HepG2 (cell line): ENCODE data around the gene FKBP10. TPM values are rescaled to one million over a fixed set of nuclear protein-coding genes. Genes with fewer than 3 reads are reported as not detected.

Experiments used
- ATAC-seq: fragments of 200-7000 bp; cut with Tn5 transposase; 3 replicates; pipeline ENCODE4 v1.9.1; 2020; ENCODE audit warnings: mild to moderate bottlenecking, moderate library complexity
- BruUV-seq: library from RNA; stranded (reverse); fragments of 400-500 nt; replicated peaks from 2 replicates; lab custom pipeline; 2021; lab: Mats Ljungman, UMichigan
- CTCF ChIA-PET: fragments of 300-600 bp; formaldehyde crosslinking; extraction: SDS; loops from one replicate; lab custom pipeline; 2021; ENCODE audit warnings: low total read pairs, inconsistent platforms, low intra/inter-chr PET ratio; lab: Yijun Ruan, JAX
- POLR2A ChIA-PET: fragments of 350-600 bp; sonication (Branson Sonifier 250); formaldehyde crosslinking; loops from one replicate; lab custom pipeline; 2020; ENCODE audit warnings: antibody characterized with exemption, inconsistent platforms; lab: Yijun Ruan, JAX
- DNase-seq: peaks from one replicate; pipeline ENCODE4 v3.0.0-alpha.2; 2015; ENCODE audit warnings: low spot score
- FAIRE-seq: peaks from 3 replicates; lab custom pipeline; 2011; peaks lifted over from hg19 to GRCh38; lab: Jason Lieb, UNC
- H2AFZ ChIP-seq: one replicate; pipeline ENCODE4 v1.6.1; 2011; ENCODE audit warnings: low read length, inconsistent platforms
- H3K27ac ChIP-seq: fragments of 300-600 bp; 3 replicates; pipeline ENCODE4 v1.8.0; 2011; ENCODE audit warnings: mixed run types, mild to moderate bottlenecking, mixed read lengths, low read length, inconsistent platforms; ENCODE audit not compliant: insufficient read depth; ENCODE audit errors: extremely low read length
- H3K27me3 ChIP-seq, 2 experiments: fragments of 200-600 bp in 1 of 2; 2 replicates in 1 of 2; 3 replicates in 1 of 2; pipeline versions ENCODE4 v1.6.0 to v1.8.0; 2011; ENCODE audit warnings: low read length in 2 of 2, mild to moderate bottlenecking in 2 of 2, moderate library complexity in 2 of 2, inconsistent platforms in 1 of 2; ENCODE audit not compliant: insufficient read depth in 2 of 2, control insufficient read depth in 1 of 2
- H3K36me3 ChIP-seq, 2 experiments: fragments of 200-600 bp in 1 of 2; replicated peaks in 1 of 2; 2 replicates in 1 of 2; 3 replicates in 1 of 2; pipeline versions ENCODE4 v1.5.1 to v1.8.0; 2011; ENCODE audit warnings: low read length in 2 of 2, inconsistent platforms in 1 of 2; ENCODE audit not compliant: insufficient read depth in 2 of 2, control insufficient read depth in 1 of 2
- H3K4me1 ChIP-seq: 2 replicates; pipeline ENCODE4 v1.5.1; 2012; ENCODE audit warnings: low read length, inconsistent platforms; ENCODE audit not compliant: insufficient read depth
- H3K4me2 ChIP-seq: 2 replicates; pipeline ENCODE4 v1.6.0; 2011; ENCODE audit warnings: low read depth, low read length, inconsistent platforms
- H3K4me3 ChIP-seq, 3 experiments: fragments of 200-600 bp in 1 of 3; sonication (generic), shearing (Covaris generic) in 1 of 3; replicated peaks in 1 of 3; 2 replicates each; pipeline ENCODE4 v1.5.1; 2011 to 2016; ENCODE audit warnings: low read length in 3 of 3, inconsistent platforms in 2 of 3, low read depth in 2 of 3, mild to moderate bottlenecking in 2 of 3, control low read depth in 1 of 3, mixed read lengths in 1 of 3; ENCODE audit not compliant: insufficient read depth in 1 of 3
- H3K79me2 ChIP-seq: one replicate; pipeline ENCODE4 v1.6.1; 2011; ENCODE audit warnings: low read length, inconsistent platforms; ENCODE audit not compliant: insufficient read depth
- H3K9ac ChIP-seq: 2 replicates; pipeline ENCODE4 v1.6.0; 2011; ENCODE audit warnings: mild to moderate bottlenecking, low read depth, low read length, inconsistent platforms; ENCODE audit not compliant: insufficient read depth
- H3K9me3 ChIP-seq: 2 replicates; pipeline ENCODE4 v1.5.1; 2012; ENCODE audit warnings: mild to moderate bottlenecking, low read length
- H4K20me1 ChIP-seq: 2 replicates; pipeline ENCODE4 v1.6.0; 2011; ENCODE audit warnings: inconsistent platforms, mild to moderate bottlenecking, low read length, moderate library complexity; ENCODE audit not compliant: insufficient read depth
- FOXA3 ChIP-seq: IDR thresholded peaks from 2 replicates; pipeline ENCODE4 v1.6.1; 2016; ENCODE audit warnings: missing genetic modification reagents, missing compliant biosample characterization
- FOXP1 ChIP-seq, 2 experiments: fragments of 450-650 bp in 1 of 2; IDR thresholded peaks; 2 replicates each; pipeline ENCODE4 v1.6.1; 2017 to 2018; ENCODE audit warnings: antibody characterized with exemption in 1 of 2
- HIVEP1 ChIP-seq: sonication (generic); formaldehyde crosslinking; IDR thresholded peaks from 2 replicates; pipeline ENCODE4 v1.4.0; 2020; ENCODE audit warnings: mild to moderate bottlenecking, missing genetic modification reagents
- HNF4A ChIP-seq: sonication (generic); formaldehyde crosslinking; IDR thresholded peaks from 2 replicates; pipeline ENCODE4 v1.4.0; 2020; ENCODE audit warnings: missing genetic modification reagents
- MTF2 ChIP-seq: sonication (generic); formaldehyde crosslinking; IDR thresholded peaks from 2 replicates; pipeline ENCODE4 v1.5.0; 2020; ENCODE audit warnings: missing genetic modification reagents, borderline replicate concordance
- PAWR ChIP-seq: sonication (generic); formaldehyde crosslinking; IDR thresholded peaks from 2 replicates; pipeline ENCODE4 v1.4.0; 2020; ENCODE audit warnings: missing genetic modification reagents, mild to moderate bottlenecking, borderline replicate concordance
- PRMT3 ChIP-seq: sonication (generic); formaldehyde crosslinking; IDR thresholded peaks from 2 replicates; pipeline ENCODE4 v1.8.1; 2022; ENCODE audit warnings: low read depth, mild to moderate bottlenecking, moderate library complexity, missing genetic modification reagents, borderline replicate concordance
- RARA ChIP-seq: IDR thresholded peaks from 2 replicates; pipeline ENCODE4 v1.6.1; 2016; ENCODE audit warnings: missing genetic modification reagents, missing compliant biosample characterization
- TEAD3 ChIP-seq: optimal IDR thresholded peaks from 2 replicates; pipeline ENCODE3; 2016; ENCODE audit warnings: borderline replicate concordance
- ZNF546 ChIP-seq: sonication (generic); formaldehyde crosslinking; conservative IDR thresholded peaks from 2 replicates; pipeline ENCODE4 v1.8.1; 2023; ENCODE audit warnings: mild to moderate bottlenecking, missing genetic modification reagents
- ZNF775 ChIP-seq: sonication (generic); formaldehyde crosslinking; IDR thresholded peaks from 2 replicates; pipeline ENCODE4 v1.4.0; 2020; ENCODE audit warnings: missing genetic modification reagents, mild to moderate bottlenecking, moderate library complexity, borderline replicate concordance
- ZSCAN25 ChIP-seq: sonication (generic); formaldehyde crosslinking; IDR thresholded peaks from 2 replicates; pipeline ENCODE4 v1.8.0; 2022; ENCODE audit warnings: mild to moderate bottlenecking, missing genetic modification reagents
- WGBS: methylation state at CpG from one replicate; pipeline ENCODE4 v1.1.6; 2017; ENCODE audit warnings: low lambda C conversion rate; 5-methylcytosine and 5-hydroxymethylcytosine counted together
- in situ Hi-C: cut with HindIII; loops from 2 replicates; pipeline ENCODE4 v1.10.0; 2017; ENCODE audit warnings: low pct_unique_long_range_greater_than_20kb; ENCODE audit not compliant: extremely low pct_ligation_motif_present
- intact Hi-C: fragments of 100-400 bp; cut with micrococcal nuclease; formaldehyde crosslinking; loops from one replicate; pipeline ENCODE4 v1.10.0; 2022; ENCODE audit not compliant: unreplicated experiment
- polyA plus RNA-seq, 8 experiments: library from polyadenylated mRNA; depleted of rRNA in 3 of 8; stranded (reverse) in 7 of 8; unstranded in 1 of 8; fragments of >200 nt; fragmentation: Illumina TruSeq in 4 of 8; extraction: Trizol in 4 of 8; gene quantifications; 2 replicates each; pipeline versions ENCODE4 v1.2.1 to v1.2.3, GENCODE V29; 2011 to 2016; ENCODE audit warnings: low read depth in 4 of 8, missing spikeins in 1 of 8, mixed read lengths in 1 of 8; ENCODE audit not compliant: insufficient read depth in 1 of 8
- total RNA-seq, 5 experiments: library from RNA; depleted of rRNA; stranded (reverse); fragments of >200 nt; fragmentation: Illumina TruSeq; extraction: Trizol; gene quantifications; 2 replicates each; pipeline ENCODE4 v1.2.3, GENCODE V29; 2016; ENCODE audit warnings: low read depth in 1 of 5
- TF ChIP-seq, protein P1 (sequence below): sonication (generic); formaldehyde crosslinking; IDR thresholded peaks from 2 replicates; pipeline ENCODE4 v1.5.0; 2020; ENCODE audit warnings: mild to moderate bottlenecking, missing genetic modification reagents, moderate library complexity
- TF ChIP-seq, protein P2 (sequence below): sonication (generic); formaldehyde crosslinking; IDR thresholded peaks from 2 replicates; pipeline ENCODE4 v1.4.0; 2020; ENCODE audit warnings: missing genetic modification reagents, low read depth, mild to moderate bottlenecking, borderline replicate concordance
- TF ChIP-seq, protein P3 (sequence below): sonication (generic); formaldehyde crosslinking; IDR thresholded peaks from 2 replicates; pipeline ENCODE4 v1.8.0; 2022; ENCODE audit warnings: missing genetic modification reagents, mild to moderate bottlenecking, borderline replicate concordance
- TF ChIP-seq, protein P4 (sequence below): IDR thresholded peaks from 2 replicates; pipeline ENCODE4 v1.6.1; 2016

The FKBP10 gene
- total and polyA plus RNA-seq, 2 of the 13 experiments (the other 11 are each of a cell fraction or from before 2014, with no cell fraction given) = 149 to 573 TPM

DNA sequence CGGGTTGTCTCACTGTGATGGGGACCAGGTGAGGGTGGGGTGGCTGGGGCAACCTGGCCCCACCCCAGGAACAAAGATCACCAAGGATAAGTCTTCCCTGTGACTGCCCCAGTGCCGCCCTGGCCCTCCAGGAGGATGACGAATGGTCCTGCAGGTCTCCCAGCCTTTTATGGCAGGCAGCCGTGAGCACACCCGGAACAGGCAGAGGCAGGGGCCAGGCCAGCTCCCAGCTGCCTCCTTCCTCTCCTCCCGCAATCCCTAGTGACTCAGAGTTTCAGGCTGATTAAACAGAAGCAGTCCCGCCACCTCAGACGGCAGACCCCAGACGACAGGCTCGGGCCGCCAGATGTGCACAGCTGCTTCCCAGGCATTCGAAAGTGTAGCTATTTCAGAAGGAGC is 39.6 kb upstream of the FKBP10 start (continued):
- TF ChIP-seq PRMT3 (CRISPR knock-in tag) = no peak
- 0 out of 2 replicates have a peak, but pooled peaks have one; percentile 25 for TF ChIP-seq PAWR (CRISPR knock-in tag)
- 0 out of 2 replicates have a peak, but pooled peaks have one; percentile 60 for TF ChIP-seq ZNF775 (CRISPR knock-in tag)

DNA sequence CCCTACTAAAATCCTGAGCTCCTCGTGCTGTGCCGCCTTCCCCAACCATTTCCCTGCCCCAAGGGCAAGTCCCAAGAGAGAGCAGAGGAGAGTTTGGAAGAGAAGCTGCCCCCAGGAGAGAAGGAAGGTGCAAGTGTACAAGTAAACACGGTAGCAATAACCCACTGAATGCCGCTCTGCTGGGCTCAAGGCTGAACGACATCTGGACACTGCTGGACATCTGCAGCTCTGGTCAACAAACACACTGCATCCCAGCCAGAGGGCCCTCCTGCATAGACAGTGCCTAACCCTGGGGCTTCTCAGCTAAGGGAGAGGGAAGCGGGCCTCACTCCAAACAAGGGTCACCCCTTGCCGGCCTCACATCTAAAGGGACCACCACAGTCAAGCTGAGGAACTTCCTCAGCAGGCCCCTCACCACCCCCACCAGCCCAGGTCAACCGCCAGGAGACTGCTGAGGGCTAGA is 39.0 kb upstream of the FKBP10 start:
- peak overlapping the region; percentile 49 for H3K9ac ChIP-seq
- WGBS = 39% methylated on average over 7 of the region's 8 CpGs
- peak; percentile 72 for FAIRE-seq
- ChIA-PET CTCF (interaction anchor here (1.3 kb wide), 1 partner anchor 13 kb away, joined by 3 read pairs; the partner anchor contains the start of gene JUP), POLR2A (interaction anchor here (0.8 to 3.2 kb wide), 17 partner anchors 8 to 192 kb away, joined by 3 to 62 read pairs (median 5); partner anchors contain the start of genes CNP, EIF1, FKBP10 and JUP)
- no peaks in the 10 kb centered on the region for H3K27me3 ChIP-seq
- intact Hi-C loops = loop anchor here (1.0 kb wide), 1 partner anchor 13 kb away; the partner anchor contains the start of gene JUP
- H2AFZ ChIP-seq = no peak overlapping the region
- H3K79me2 ChIP-seq = no peaks in the 10 kb centered on the region
- H4K20me1 ChIP-seq = no peaks in the 10 kb centered on the region
- no peaks in the 10 kb centered on the region for H3K9me3 ChIP-seq
- H3K4me2 ChIP-seq = peak overlapping the region; percentile 84
- peak overlapping the region; percentile 80 for H3K27ac ChIP-seq
- H3K4me1 ChIP-seq = peaks cover 60% of the 10 kb centered on the region
- DNase-seq = no peak
- in situ Hi-C loops = no loop called here
- ATAC-seq = peak; percentile 37
- no TSS peak for BruUV-seq
- peaks cover 7 to 26% of the 10 kb centered on the region in 2 experiments; a peak in 4 of 5 replicates for H3K36me3 ChIP-seq
- peak overlapping the region; percentile 36 to 67 (median 38); a peak in 4 of 6 replicates for H3K4me3 ChIP-seq
- TF ChIP-seq TEAD3 (CRISPR knock-in tag) = peak; percentile 40
- TF ChIP-seq, protein P1, sequence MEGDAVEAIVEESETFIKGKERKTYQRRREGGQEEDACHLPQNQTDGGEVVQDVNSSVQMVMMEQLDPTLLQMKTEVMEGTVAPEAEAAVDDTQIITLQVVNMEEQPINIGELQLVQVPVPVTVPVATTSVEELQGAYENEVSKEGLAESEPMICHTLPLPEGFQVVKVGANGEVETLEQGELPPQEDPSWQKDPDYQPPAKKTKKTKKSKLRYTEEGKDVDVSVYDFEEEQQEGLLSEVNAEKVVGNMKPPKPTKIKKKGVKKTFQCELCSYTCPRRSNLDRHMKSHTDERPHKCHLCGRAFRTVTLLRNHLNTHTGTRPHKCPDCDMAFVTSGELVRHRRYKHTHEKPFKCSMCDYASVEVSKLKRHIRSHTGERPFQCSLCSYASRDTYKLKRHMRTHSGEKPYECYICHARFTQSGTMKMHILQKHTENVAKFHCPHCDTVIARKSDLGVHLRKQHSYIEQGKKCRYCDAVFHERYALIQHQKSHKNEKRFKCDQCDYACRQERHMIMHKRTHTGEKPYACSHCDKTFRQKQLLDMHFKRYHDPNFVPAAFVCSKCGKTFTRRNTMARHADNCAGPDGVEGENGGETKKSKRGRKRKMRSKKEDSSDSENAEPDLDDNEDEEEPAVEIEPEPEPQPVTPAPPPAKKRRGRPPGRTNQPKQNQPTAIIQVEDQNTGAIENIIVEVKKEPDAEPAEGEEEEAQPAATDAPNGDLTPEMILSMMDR (CRISPR knock-in tag) = peak; percentile 67
- TF ChIP-seq ZSCAN25 (CRISPR knock-in tag) = 0 out of 2 replicates have a peak, but pooled peaks have one; percentile 19
- TF ChIP-seq, protein P2, sequence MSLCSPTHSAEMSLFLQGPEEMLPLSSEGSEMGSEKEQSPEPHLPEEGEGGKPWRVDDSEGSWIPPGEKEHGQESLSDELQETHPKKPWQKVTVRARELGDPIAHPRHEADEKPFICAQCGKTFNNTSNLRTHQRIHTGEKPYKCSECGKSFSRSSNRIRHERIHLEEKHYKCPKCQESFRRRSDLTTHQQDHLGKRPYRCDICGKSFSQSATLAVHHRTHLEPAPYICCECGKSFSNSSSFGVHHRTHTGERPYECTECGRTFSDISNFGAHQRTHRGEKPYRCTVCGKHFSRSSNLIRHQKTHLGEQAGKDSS (CRISPR knock-in tag) = 0 out of 2 replicates have a peak, but pooled peaks have one; percentile 12
- no peak for TF ChIP-seq FOXP1 (IDR thresholded peaks at IDR 0.05)
- peak; percentile 56; the same call in 1 of the 2 replicates for TF ChIP-seq FOXP1 (CRISPR knock-in tag; IDR thresholded peaks at IDR 0.05)
- TF ChIP-seq RARA (CRISPR knock-in tag) = peak; percentile 19; the same call in 1 of the 2 replicates
- TF ChIP-seq HIVEP1 (CRISPR knock-in tag) = no peak
- TF ChIP-seq, protein P3, sequence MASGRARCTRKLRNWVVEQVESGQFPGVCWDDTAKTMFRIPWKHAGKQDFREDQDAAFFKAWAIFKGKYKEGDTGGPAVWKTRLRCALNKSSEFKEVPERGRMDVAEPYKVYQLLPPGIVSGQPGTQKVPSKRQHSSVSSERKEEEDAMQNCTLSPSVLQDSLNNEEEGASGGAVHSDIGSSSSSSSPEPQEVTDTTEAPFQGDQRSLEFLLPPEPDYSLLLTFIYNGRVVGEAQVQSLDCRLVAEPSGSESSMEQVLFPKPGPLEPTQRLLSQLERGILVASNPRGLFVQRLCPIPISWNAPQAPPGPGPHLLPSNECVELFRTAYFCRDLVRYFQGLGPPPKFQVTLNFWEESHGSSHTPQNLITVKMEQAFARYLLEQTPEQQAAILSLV = no peak
- TF ChIP-seq, protein P4, sequence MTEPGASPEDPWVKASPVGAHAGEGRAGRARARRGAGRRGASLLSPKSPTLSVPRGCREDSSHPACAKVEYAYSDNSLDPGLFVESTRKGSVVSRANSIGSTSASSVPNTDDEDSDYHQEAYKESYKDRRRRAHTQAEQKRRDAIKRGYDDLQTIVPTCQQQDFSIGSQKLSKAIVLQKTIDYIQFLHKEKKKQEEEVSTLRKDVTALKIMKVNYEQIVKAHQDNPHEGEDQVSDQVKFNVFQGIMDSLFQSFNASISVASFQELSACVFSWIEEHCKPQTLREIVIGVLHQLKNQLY (CRISPR knock-in tag) = no peak
- TF ChIP-seq FOXA3 (CRISPR knock-in tag) = peak; percentile 54; the same call in 1 of the 2 replicates
- TF ChIP-seq MTF2 = peak; percentile 30; the same call in 1 of the 2 replicates
- TF ChIP-seq ZNF546 (CRISPR knock-in tag) = no peak
- peak; percentile 20; the same call in 1 of the 2 replicates for TF ChIP-seq HNF4A (CRISPR knock-in tag)
